Neural cell (in vitro differentiated cells): Measurements from ENCODE around the gene ZNF181. TPM values are rescaled to one million over a fixed set of nuclear protein-coding genes. Genes with fewer than 3 reads are reported as not detected.

ENCODE experiments used
- H2AFZ ChIP-seq: fragments of 200-600, 300-800 bp; sonication (generic), shearing (Covaris generic); 2 replicates; pipeline ENCODE4 v1.6.0; 2014; ENCODE audit warnings: low read depth, mild to moderate bottlenecking, antibody characterized with exemption, low read length, moderate library complexity
- H3F3A ChIP-seq: fragments of 200-600 bp; shearing (Covaris generic); 2 replicates; pipeline ENCODE4 v1.6.1; 2016; ENCODE audit warnings: mild to moderate bottlenecking, moderate library complexity, mixed read lengths, antibody characterized with exemption, low read length; ENCODE audit not compliant: insufficient read depth, poor library complexity, severe bottlenecking
- H3K27ac ChIP-seq: fragments of 200-600, 300-800 bp; sonication (generic), shearing (Covaris generic); 2 replicates; pipeline ENCODE4 v1.5.1; 2014; ENCODE audit warnings: mild to moderate bottlenecking, low read length, moderate library complexity
- H3K27me3 ChIP-seq: fragments of 300-800, 200-600 bp; sonication (generic), shearing (Covaris generic); 2 replicates; pipeline ENCODE4 v1.6.0; 2014; ENCODE audit warnings: mild to moderate bottlenecking, low read depth, low read length, moderate library complexity; ENCODE audit not compliant: insufficient read depth
- H3K36me3 ChIP-seq: fragments of 300-800, 200-600 bp; sonication (generic), shearing (Covaris generic); 2 replicates; pipeline ENCODE4 v1.5.1; 2014; ENCODE audit warnings: mild to moderate bottlenecking, antibody characterized with exemption, low read length, moderate library complexity; ENCODE audit not compliant: insufficient read depth
- H3K4me2 ChIP-seq: fragments of 300-800, 200-600 bp; sonication (generic), shearing (Covaris generic); 2 replicates; pipeline ENCODE4 v1.6.0; 2014; ENCODE audit warnings: mild to moderate bottlenecking, low read length
- H3K4me3 ChIP-seq: fragments of 300-800, 200-600 bp; sonication (generic), shearing (Covaris generic); 2 replicates; pipeline ENCODE4 v1.5.1; 2014; ENCODE audit warnings: mild to moderate bottlenecking, low read length, moderate library complexity
- H3K79me2 ChIP-seq: fragments of 200-600 bp; shearing (Covaris generic); replicated peaks from 2 replicates; pipeline ENCODE4 v1.6.0; 2014; ENCODE audit warnings: mild to moderate bottlenecking, low read length, moderate library complexity; ENCODE audit not compliant: insufficient read depth
- H3K9ac ChIP-seq: fragments of 300-800, 200-600 bp; sonication (generic), shearing (Covaris generic); 2 replicates; pipeline ENCODE4 v1.6.1; 2016; ENCODE audit warnings: mild to moderate bottlenecking, low read length, mixed read lengths
- H3K9me2 ChIP-seq: fragments of 200-600 bp; shearing (Covaris generic); 2 replicates; pipeline ENCODE4 v1.6.1; 2016; ENCODE audit warnings: mild to moderate bottlenecking, low read length, mixed read lengths; ENCODE audit not compliant: insufficient read depth
- H3K9me3 ChIP-seq: fragments of 200-600, 300-800 bp; sonication (generic), shearing (Covaris generic); 2 replicates; pipeline ENCODE4 v1.6.1; 2016; ENCODE audit warnings: mild to moderate bottlenecking, mixed run types, low read length, moderate library complexity, mixed read lengths
- H4K20me1 ChIP-seq: fragments of 200-600 bp; shearing (Covaris generic); 2 replicates; pipeline ENCODE4 v1.6.1; 2016; ENCODE audit warnings: mild to moderate bottlenecking, mixed run types; ENCODE audit not compliant: insufficient read depth
- CTCF ChIP-seq: fragments of 450-650 bp; IDR thresholded peaks from 2 replicates; pipeline ENCODE4 v1.5.1; 2014; ENCODE audit warnings: antibody characterized with exemption, mild to moderate bottlenecking, moderate library complexity; ENCODE audit not compliant: poor library complexity, severe bottlenecking
- EP300 ChIP-seq: fragments of 450-650 bp; conservative IDR thresholded peaks from 2 replicates; pipeline ENCODE4 v1.6.1; 2014; ENCODE audit warnings: antibody characterized with exemption, mild to moderate bottlenecking, moderate library complexity; ENCODE audit not compliant: poor library complexity, severe bottlenecking
- EZH2 ChIP-seq: fragments of 200-600, 300-800 bp; shearing (Covaris generic), sonication (generic); IDR thresholded peaks from 2 replicates; pipeline ENCODE4 v1.6.1; 2014; ENCODE audit warnings: antibody characterized with exemption, low read length, borderline replicate concordance, mild to moderate bottlenecking; ENCODE audit not compliant: insufficient read depth, poor library complexity, severe bottlenecking
- MXI1 ChIP-seq: fragments of 450-650 bp; conservative IDR thresholded peaks from 2 replicates; pipeline ENCODE4 v1.6.1; 2014; ENCODE audit warnings: antibody characterized with exemption, mild to moderate bottlenecking; ENCODE audit not compliant: poor library complexity, severe bottlenecking
- POLR2AphosphoS5 ChIP-seq: IDR thresholded peaks from 2 replicates; pipeline ENCODE4 v1.6.1; 2012
- RAD21 ChIP-seq: fragments of 450-650 bp; conservative IDR thresholded peaks from 2 replicates; pipeline ENCODE4 v1.6.1; 2014; ENCODE audit warnings: antibody characterized with exemption, mild to moderate bottlenecking, moderate library complexity
- SMC3 ChIP-seq: fragments of 450-650 bp; conservative IDR thresholded peaks from 2 replicates; pipeline ENCODE4 v1.6.1; 2014; ENCODE audit warnings: antibody characterized with exemption, mild to moderate bottlenecking, moderate library complexity; ENCODE audit not compliant: poor library complexity
- TAF1 ChIP-seq: IDR thresholded peaks from 2 replicates; pipeline ENCODE4 v1.6.1; 2012; ENCODE audit warnings: low read depth
- polyA plus RNA-seq: library from polyadenylated mRNA; depleted of rRNA; stranded (reverse); fragments of >200 nt; gene quantifications from 2 replicates; pipeline ENCODE4 v1.2.3, GENCODE V29; 2014
- TF ChIP-seq, protein P1 (sequence below): IDR thresholded peaks from 2 replicates; pipeline ENCODE4 v1.6.1; 2012; ENCODE audit warnings: borderline replicate concordance

Gene ZNF181
- polyA plus RNA-seq, 1 donor from 2014 or later = 42.1 TPM

DNA sequence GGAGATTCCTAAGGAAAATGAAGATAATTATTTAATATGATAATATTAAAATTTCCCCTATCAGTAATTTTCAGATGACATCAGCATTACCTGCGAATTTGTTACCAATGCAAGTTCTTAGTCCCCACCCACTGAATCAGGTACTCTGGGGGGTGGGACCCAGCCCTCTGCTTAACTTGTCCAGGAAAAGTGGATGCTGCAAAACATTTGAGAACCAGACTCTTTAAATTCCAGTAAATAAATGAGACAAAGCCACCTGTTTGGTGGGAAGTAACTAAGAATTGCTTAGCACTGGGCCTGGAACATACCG lies 39.5 kb downstream of the ZNF181 start:
- no peaks in the 10 kb centered on the region for H3F3A ChIP-seq
- H3K9me2 ChIP-seq = no peaks in the 10 kb centered on the region
- TF ChIP-seq SMC3 = no peak
- TF ChIP-seq POLR2AphosphoS5 = no peak
- no peak for TF ChIP-seq EZH2
- TF ChIP-seq, protein P1, sequence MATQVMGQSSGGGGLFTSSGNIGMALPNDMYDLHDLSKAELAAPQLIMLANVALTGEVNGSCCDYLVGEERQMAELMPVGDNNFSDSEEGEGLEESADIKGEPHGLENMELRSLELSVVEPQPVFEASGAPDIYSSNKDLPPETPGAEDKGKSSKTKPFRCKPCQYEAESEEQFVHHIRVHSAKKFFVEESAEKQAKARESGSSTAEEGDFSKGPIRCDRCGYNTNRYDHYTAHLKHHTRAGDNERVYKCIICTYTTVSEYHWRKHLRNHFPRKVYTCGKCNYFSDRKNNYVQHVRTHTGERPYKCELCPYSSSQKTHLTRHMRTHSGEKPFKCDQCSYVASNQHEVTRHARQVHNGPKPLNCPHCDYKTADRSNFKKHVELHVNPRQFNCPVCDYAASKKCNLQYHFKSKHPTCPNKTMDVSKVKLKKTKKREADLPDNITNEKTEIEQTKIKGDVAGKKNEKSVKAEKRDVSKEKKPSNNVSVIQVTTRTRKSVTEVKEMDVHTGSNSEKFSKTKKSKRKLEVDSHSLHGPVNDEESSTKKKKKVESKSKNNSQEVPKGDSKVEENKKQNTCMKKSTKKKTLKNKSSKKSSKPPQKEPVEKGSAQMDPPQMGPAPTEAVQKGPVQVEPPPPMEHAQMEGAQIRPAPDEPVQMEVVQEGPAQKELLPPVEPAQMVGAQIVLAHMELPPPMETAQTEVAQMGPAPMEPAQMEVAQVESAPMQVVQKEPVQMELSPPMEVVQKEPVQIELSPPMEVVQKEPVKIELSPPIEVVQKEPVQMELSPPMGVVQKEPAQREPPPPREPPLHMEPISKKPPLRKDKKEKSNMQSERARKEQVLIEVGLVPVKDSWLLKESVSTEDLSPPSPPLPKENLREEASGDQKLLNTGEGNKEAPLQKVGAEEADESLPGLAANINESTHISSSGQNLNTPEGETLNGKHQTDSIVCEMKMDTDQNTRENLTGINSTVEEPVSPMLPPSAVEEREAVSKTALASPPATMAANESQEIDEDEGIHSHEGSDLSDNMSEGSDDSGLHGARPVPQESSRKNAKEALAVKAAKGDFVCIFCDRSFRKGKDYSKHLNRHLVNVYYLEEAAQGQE = no peak
- TF ChIP-seq MXI1 = no peak
- no peak for TF ChIP-seq TAF1
- no peak for TF ChIP-seq EP300
- TF ChIP-seq CTCF = no peak
- no peak for TF ChIP-seq RAD21
- H3K27me3 ChIP-seq = no peaks in the 10 kb centered on the region
- H3K9ac ChIP-seq = peak overlapping the region; percentile 85
- H3K4me2 ChIP-seq = peak overlapping the region; percentile 88
- H3K9me3 ChIP-seq = no peaks in the 10 kb centered on the region
- H2AFZ ChIP-seq = peak overlapping the region; percentile 88
- H3K4me3 ChIP-seq = peak overlapping the region; percentile 97
- H3K36me3 ChIP-seq = peaks cover 7% of the 10 kb centered on the region
- H4K20me1 ChIP-seq = no peaks in the 10 kb centered on the region
- H3K79me2 ChIP-seq = peaks cover 8% of the 10 kb centered on the region
- no peak overlapping the region for H3K27ac ChIP-seq

DNA sequence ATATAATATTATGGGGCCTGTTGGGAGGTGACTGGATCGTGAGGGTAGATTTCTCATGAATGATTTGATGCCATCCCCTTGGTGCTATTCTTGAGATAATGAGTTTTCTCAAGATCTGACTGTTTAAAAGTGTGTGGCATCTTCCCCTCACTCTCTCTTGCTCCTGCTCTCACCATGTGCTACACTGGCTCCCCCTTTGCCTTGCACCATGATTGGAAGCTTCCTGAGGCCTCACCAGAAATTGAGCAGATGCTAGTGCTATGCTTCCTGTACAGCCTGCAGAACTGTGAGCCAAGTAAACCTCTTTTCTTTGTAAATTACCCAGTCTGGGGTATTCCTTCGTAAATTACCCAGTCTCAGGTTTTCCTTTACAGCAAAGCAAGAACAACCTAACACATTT lies 40.8 kb downstream of the ZNF181 start:
- Histone ChIP-seq H2AFZ (no peak overlapping the region), H3K9ac (no peak overlapping the region), H3K9me3 (no peaks in the 10 kb centered on the region), H3K27ac (no peak overlapping the region), H3K4me2 (no peak overlapping the region), H4K20me1 (no peaks in the 10 kb centered on the region), H3F3A (no peaks in the 10 kb centered on the region), H3K4me3 (no peak overlapping the region), H3K9me2 (no peaks in the 10 kb centered on the region), H3K36me3 (peaks cover 7% of the 10 kb centered on the region), H3K79me2 (peaks cover 8% of the 10 kb centered on the region), H3K27me3 (no peaks in the 10 kb centered on the region)
- TF ChIP-seq, protein P1 = no peak
- no peak for TF ChIP-seq MXI1
- TF ChIP-seq CTCF = no peak
- no peak for TF ChIP-seq EZH2
- TF ChIP-seq POLR2AphosphoS5 = no peak
- no peak for TF ChIP-seq RAD21
- TF ChIP-seq EP300 = no peak
- TF ChIP-seq TAF1 = no peak
- no peak for TF ChIP-seq SMC3
